SH-SY5Y (cell line): Measurements from ENCODE around the gene FLAD1.

Experiments
- GATA2 ChIP-seq: IDR thresholded peaks from 2 replicates; pipeline ENCODE4 v1.6.1; 2011; ENCODE audit warnings: mild to moderate bottlenecking, low read depth, low read length
- GATA3 ChIP-seq: IDR thresholded peaks from 2 replicates; pipeline ENCODE4 v1.6.1; 2011; ENCODE audit warnings: low read depth, mild to moderate bottlenecking, low read length, moderate library complexity

- TF ChIP-seq GATA3 (no peak), GATA2 (no peak)
Measured at GRCh38 chr1:155011004-155011416, 27.9 kb downstream of the FLAD1 start.
